Tibial nerve (tissue), 4 donors: Measurements from ENCODE around the gene ZNF618.

Experiments used
- EP300 ChIP-seq, 2 donors: sonication (generic); formaldehyde crosslinking; IDR thresholded peaks; one replicate each; pipeline ENCODE4 v1.6.1; 2017; ENCODE audit warnings: antibody characterized with exemption in 2 of 2, mild to moderate bottlenecking in 1 of 2
- POLR2A ChIP-seq, 2 donors: fragments of 450-650 bp; IDR thresholded peaks; one replicate each; pipeline ENCODE4 v1.6.1; 2017; ENCODE audit warnings: antibody characterized with exemption in 2 of 2, mild to moderate bottlenecking in 2 of 2, moderate library complexity in 2 of 2
- TF ChIP-seq, protein P1 (sequence below), 5 experiments: fragments of 200-600 bp in 3 of 5; fragments of 450-650 bp in 2 of 5; sonication (generic) in 3 of 5; IDR thresholded peaks; one replicate each; pipeline ENCODE4 v1.5.1; 2016 to 2019; ENCODE audit warnings: antibody characterized with exemption in 5 of 5, mild to moderate bottlenecking in 3 of 5, moderate library complexity in 2 of 5

DNA sequence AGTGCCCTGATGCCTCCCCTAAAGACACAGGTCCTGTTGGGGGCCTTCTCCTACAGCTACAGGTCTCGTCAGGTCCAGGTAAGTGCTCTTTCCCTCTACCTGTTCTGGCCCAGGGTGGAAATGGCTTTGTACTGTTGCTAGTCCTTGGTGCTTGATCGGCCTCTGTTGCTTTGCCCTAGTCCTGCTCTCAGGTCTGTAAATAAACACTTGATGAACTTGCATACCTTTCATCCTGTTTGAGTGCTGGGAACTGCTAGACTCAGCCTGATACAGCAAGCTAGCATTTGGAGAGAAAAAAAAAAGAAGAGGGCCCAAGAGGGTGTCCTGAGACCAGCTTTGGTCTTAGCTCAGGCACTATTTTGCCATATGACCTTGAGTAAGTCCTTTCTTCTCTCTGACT is 21.8 kb upstream of the ZNF618 start:
- no peak for TF ChIP-seq POLR2A (IDR thresholded peaks at IDR 0.05)
- TF ChIP-seq EP300 (IDR thresholded peaks at IDR 0.05): no peak
- TF ChIP-seq, protein P1, sequence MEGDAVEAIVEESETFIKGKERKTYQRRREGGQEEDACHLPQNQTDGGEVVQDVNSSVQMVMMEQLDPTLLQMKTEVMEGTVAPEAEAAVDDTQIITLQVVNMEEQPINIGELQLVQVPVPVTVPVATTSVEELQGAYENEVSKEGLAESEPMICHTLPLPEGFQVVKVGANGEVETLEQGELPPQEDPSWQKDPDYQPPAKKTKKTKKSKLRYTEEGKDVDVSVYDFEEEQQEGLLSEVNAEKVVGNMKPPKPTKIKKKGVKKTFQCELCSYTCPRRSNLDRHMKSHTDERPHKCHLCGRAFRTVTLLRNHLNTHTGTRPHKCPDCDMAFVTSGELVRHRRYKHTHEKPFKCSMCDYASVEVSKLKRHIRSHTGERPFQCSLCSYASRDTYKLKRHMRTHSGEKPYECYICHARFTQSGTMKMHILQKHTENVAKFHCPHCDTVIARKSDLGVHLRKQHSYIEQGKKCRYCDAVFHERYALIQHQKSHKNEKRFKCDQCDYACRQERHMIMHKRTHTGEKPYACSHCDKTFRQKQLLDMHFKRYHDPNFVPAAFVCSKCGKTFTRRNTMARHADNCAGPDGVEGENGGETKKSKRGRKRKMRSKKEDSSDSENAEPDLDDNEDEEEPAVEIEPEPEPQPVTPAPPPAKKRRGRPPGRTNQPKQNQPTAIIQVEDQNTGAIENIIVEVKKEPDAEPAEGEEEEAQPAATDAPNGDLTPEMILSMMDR (IDR thresholded peaks at IDR 0.05): no peak
